ENCODE results near the gene ADRM1.

DNA sequence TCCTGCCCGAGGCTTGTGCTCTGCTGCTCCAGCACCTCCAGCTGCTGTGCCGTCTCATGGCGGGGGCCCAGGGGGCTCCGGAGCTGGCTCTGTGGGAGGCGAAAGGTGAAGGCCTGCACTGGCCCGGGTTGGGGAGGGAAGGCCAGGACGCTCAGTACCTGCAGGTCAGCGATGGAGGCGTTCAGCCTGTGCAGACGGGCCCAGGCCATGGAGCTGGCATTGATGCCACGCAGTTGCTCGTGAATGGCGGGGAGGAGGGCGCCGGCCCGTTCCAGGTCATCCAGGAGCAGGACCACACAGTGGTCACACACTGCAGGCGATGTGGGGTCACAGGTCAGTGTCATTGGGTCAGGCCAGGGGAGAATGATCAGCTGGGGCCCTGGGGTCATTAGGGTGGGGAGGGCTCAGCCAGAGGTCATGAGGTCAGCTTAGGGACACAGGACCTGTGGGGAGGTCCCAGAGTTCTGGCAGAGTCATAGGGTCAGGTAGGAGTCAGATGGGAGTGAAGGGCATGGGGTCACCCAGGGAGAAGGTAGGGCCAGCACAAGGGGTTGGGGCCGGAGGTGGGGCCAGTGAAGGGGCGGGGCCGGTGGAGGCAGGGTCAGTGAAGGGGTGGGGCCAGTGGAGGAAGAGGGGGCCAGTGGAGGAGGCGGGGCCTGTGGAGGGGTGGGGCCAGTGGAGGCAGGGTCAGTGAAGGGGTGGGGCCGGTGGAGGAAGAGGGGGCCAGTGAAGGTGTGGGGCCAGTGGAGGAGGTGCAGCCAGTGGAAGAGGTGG, 18.0 kb downstream of the ADRM1 start:
- TF ChIP-seq ZNF70 (CRISPR knock-in tag; IDR thresholded peaks at IDR 0.05) (no peak), OSR1 (CRISPR knock-in tag; IDR thresholded peaks at IDR 0.05) (no peak), ARNTL (CRISPR knock-in tag; IDR thresholded peaks at IDR 0.05; ENCODE audit: borderline replicate concordance, low read depth) (no peak), ZC3H10 (CRISPR knock-in tag; IDR thresholded peaks at IDR 0.05) (no peak), ZNF8 (CRISPR knock-in tag; IDR thresholded peaks at IDR 0.05) (no peak), RARB (CRISPR knock-in tag; IDR thresholded peaks at IDR 0.05) (no peak), POU6F1 (CRISPR knock-in tag; IDR thresholded peaks at IDR 0.05; ENCODE audit: borderline replicate concordance, low read depth) (no peak), CSDC2 (CRISPR knock-in tag; IDR thresholded peaks at IDR 0.05) (no peak), ISL1 (CRISPR knock-in tag; IDR thresholded peaks at IDR 0.05) (no peak), ZFP30 (CRISPR knock-in tag; IDR thresholded peaks at IDR 0.05) (no peak), CREB5 (CRISPR knock-in tag; IDR thresholded peaks at IDR 0.05; ENCODE audit: low read depth) (no peak), ZFP3 (CRISPR knock-in tag; IDR thresholded peaks at IDR 0.05) (no peak), GLIS3 (CRISPR knock-in tag; IDR thresholded peaks at IDR 0.05) (no peak)
- TF ChIP-seq, protein P1, sequence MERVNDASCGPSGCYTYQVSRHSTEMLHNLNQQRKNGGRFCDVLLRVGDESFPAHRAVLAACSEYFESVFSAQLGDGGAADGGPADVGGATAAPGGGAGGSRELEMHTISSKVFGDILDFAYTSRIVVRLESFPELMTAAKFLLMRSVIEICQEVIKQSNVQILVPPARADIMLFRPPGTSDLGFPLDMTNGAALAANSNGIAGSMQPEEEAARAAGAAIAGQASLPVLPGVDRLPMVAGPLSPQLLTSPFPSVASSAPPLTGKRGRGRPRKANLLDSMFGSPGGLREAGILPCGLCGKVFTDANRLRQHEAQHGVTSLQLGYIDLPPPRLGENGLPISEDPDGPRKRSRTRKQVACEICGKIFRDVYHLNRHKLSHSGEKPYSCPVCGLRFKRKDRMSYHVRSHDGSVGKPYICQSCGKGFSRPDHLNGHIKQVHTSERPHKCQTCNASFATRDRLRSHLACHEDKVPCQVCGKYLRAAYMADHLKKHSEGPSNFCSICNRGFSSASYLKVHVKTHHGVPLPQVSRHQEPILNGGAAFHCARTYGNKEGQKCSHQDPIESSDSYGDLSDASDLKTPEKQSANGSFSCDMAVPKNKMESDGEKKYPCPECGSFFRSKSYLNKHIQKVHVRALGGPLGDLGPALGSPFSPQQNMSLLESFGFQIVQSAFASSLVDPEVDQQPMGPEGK (CRISPR knock-in tag; IDR thresholded peaks at IDR 0.05; ENCODE audit: borderline replicate concordance), result no peak

Measured in SK-N-SH treated with all-trans-retinoic acid at 6 μM for 48 hours (cell line).